Choroid plexus epithelial cell (primary cell): ENCODE results near the gene IHH.

Experiments used
- DNase-seq: peaks from one replicate; pipeline ENCODE4 v3.0.0-alpha.2; 2010; ENCODE audit warnings: low read depth
- H3K4me3 ChIP-seq: 2 replicates; pipeline ENCODE4 v1.5.1; 2011; ENCODE audit warnings: low read depth, mild to moderate bottlenecking, control low read depth, low read length, moderate library complexity
- TF ChIP-seq, protein P1 (sequence below): conservative IDR thresholded peaks from 2 replicates; pipeline ENCODE4 v1.5.1; 2011; ENCODE audit warnings: low read depth, mild to moderate bottlenecking, control low read depth, inconsistent platforms, low read length, moderate library complexity

Gene IHH

DNA sequence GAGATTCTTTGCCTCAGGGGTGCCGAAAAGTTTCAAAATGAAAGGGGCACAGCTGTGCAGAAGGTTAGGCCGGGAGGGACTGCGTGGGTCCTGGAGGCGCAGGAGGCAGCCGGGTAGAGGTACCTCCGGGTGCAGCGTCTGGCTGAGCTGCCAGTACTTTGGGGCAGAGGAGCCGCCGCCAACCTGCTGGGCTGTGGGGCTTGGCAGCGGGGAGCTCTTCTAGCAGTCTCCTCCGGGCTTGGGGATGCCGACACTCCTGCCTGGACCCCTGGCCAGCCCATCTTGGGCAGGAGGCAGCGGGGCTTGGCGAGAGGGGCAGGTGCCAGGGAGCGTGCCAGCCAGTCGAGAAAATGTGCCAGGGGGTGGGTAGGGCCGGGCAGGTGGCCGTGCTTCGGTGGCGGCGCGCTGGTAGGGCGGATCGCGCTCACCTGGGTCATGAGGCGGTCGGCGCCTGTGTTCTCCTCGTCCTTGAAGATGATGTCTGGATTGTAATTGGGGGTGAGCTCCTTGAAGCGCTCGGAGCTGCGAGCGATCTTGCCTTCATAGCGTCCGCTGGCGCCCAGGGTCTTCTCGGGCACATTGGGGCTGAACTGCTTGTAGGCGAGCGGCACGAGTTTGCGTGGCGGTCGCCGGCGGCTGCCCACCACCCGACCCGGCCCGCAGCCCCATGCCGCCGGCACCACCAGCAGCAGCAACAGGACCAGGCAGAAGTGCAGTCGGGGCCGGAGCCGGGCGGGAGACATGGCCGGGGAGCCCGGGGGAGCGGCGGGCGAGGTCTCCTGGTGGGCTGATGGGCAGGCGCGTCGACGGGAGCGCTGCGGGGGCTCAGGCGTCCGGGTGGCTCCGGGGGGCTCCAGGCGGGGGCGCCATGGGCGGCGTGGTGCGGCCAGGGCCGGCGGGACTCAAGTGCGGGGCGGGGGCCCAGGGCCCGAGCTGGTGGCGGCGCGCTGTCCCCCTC is 717 bp downstream of the IHH start:
- TF ChIP-seq, protein P1, sequence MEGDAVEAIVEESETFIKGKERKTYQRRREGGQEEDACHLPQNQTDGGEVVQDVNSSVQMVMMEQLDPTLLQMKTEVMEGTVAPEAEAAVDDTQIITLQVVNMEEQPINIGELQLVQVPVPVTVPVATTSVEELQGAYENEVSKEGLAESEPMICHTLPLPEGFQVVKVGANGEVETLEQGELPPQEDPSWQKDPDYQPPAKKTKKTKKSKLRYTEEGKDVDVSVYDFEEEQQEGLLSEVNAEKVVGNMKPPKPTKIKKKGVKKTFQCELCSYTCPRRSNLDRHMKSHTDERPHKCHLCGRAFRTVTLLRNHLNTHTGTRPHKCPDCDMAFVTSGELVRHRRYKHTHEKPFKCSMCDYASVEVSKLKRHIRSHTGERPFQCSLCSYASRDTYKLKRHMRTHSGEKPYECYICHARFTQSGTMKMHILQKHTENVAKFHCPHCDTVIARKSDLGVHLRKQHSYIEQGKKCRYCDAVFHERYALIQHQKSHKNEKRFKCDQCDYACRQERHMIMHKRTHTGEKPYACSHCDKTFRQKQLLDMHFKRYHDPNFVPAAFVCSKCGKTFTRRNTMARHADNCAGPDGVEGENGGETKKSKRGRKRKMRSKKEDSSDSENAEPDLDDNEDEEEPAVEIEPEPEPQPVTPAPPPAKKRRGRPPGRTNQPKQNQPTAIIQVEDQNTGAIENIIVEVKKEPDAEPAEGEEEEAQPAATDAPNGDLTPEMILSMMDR, result no peak
- no peak overlapping the region for H3K4me3 ChIP-seq
- DNase-seq, result no peak

DNA sequence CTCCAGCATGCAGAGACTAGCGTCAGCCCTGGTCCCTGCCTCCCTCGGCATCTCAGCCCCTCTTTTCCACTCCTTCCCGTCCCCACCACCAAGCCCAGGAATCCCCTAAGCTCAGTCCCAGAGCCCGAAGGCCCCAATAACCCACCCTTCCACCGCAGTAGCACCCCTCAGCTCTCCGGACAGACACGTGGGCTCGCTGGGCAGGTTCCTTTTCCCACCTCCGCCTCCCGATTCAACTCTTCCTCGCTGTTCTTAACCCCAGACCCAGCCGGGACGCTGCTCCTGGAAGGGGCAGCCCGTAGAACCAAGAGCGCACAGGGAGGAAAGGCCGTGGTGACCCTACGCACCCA is 1.4 kb downstream of the IHH start:
- H3K4me3 ChIP-seq, result no peak overlapping the region
- TF ChIP-seq, protein P1, result no peak
- no peak for DNase-seq

DNA sequence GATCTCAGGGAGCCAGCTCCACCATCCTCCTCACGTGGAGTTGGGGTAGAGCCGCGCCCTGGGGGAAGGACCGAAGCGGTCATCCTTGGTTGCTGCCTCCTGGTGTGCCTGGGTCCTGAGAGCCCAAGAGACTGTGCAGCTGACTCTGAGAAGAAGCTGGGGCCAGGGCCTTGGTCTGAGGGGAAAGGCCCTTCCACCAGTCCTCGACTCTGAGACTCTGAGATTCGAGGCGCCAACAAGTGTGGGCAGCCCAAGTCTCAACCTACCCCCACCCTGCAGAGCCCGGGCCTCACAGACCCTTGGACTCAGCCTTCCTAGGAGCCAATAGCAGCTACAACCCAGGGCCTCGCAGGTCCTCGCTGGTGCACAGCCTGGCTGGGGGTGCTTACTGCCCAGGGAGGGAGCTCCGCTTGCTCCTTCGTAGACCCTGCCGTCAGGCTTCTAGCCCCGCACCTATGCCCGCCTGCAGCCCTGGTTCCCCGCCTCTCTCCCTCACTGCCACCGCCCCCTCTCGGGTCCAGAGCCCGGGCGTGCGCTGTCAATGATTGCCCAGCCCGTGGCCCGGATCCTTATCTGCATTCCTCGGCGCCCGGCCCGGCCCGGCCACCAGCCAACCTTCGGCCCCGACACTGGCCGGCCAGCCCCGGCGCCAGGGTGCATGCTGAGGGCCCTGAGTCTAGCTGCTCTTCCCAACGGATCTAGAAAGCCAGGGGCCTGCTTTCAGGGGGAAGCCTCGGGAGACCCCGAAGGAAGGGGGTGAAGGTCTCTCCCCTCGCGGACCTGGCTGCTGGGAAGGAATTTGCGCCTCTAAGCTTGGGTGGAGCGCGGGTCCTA is 2.0 kb downstream of the IHH start:
- no peak overlapping the region for H3K4me3 ChIP-seq
- DNase-seq, result no peak
- TF ChIP-seq, protein P1, result no peak

DNA sequence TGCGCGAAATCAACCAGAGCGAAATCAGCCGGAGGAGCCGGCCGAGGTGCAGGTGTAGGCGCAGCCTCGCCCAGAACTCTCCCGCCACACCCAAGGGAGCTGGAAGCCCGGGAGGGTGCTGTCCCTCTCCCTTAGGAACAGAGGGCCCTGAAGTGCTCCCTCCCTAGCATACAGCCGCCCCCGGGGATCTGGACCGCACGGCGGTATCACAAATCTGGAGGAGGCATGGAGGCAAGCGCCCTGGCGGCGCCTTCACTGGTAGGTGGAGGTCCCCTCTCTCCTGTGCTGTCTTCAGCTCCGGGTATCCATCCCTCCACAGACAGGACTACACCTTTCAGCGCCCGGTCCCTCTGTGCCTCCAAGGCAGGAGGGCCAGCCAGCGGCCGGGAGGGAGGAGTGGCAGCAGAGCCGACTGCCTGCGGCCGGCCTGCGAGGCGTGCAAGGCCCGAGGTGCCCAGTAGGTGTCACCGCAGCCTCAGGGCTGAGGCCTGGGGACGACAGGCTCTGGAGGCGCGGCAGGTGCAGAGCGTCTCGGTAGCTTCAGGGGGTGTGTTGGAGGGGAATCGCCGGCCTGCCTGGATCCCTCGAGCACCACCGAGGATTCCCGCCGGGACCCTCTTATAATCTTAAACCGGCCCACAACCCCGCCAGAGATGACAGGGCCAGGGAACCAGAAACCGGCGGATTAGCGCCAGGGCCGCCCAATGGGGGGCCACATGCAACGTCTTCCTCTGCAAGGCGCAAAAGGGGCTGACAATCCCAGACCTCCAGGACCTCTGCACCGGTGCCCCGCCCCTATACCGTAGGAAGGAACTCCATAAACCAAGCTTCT is 2.8 kb downstream of the IHH start:
- peak; percentile 72 for DNase-seq
- no peak overlapping the region for H3K4me3 ChIP-seq

DNA sequence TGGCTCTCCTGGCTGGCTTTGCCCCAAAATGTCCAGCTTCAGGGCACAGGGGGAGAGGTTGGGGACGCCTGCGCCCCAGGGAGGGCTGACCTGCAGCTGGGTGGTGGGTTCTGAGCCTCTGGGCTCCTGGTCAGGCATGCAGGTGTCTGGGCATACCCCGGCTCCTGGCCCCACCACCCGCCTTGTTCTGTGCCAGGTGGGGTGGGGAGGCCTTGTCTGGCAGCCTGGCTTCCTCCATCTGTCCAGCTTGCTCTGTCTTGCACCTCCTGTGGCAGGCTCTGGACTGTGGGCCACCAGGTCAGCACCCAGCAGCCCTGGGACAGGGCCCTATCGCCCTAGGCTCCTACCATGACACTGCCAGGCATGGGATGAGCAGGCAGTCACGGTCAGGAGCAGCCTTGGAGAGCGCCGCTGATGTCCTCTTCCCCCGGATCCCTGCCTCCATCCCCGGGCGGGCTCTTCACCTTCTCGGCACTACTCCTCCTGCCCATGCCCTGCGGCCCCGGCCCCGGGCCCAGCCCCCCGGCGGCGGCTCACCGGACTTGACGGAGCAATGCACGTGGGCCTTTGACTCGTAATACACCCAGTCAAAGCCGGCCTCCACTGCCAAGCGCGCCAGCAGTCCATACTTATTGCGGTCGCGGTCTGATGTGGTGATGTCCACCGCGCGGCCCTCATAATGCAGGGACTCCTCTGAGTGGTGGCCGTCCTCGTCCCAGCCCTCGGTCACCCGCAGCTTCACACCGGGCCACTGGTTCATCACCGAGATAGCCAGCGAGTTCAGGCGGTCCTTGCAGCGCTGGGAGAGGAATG is 3.6 kb downstream of the IHH start:
- no peak overlapping the region for H3K4me3 ChIP-seq
- TF ChIP-seq, protein P1, result no peak
- no peak for DNase-seq

More for the DNA sequence above, 2.8 kb downstream of the IHH start:
- TF ChIP-seq, protein P1, result peak; percentile 83
